Stimulated activated CD4-positive, alpha-beta T cell treated with anti-CD3 and anti-CD28 coated beads, Interleukin-1b, Interleukin-23, amount 100 ng/mL, for 24 hours (primary cell): ENCODE data around the gene DAB2IP.
"Not testable (repeated sequence)": the region's sequence is repeated elsewhere in the genome, so short reads cannot be mapped to it uniquely, and the experiment has no call there.

ENCODE experiments used
- DNase-seq, 4 experiments: peaks; one replicate each; pipeline ENCODE4 v3.0.0-alpha.2; 2020; ENCODE audit warnings: low read depth in 4 of 4, low spot score in 1 of 4

DAB2IP gene

DNA sequence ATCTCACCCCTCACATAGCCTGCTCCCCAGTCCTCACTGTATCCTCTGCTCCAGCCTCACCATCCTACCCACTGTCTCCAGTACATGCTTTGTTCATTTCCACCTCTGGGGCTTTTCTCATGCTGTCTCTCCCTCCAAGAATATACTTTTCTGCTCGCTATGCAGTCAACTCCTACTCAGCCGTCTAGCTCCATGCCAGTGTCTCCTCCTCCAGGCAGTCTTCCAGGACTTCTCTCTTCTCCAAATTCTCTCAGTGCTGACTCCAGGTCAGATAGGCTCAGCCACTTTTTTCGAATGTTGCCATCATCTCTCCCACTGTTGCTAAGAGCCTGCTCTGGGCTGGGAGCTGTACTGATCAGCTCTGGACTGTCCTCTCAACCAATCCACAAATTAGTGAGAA is 8.0 kb upstream of the DAB2IP start:
- DNase-seq = no peak

DNA sequence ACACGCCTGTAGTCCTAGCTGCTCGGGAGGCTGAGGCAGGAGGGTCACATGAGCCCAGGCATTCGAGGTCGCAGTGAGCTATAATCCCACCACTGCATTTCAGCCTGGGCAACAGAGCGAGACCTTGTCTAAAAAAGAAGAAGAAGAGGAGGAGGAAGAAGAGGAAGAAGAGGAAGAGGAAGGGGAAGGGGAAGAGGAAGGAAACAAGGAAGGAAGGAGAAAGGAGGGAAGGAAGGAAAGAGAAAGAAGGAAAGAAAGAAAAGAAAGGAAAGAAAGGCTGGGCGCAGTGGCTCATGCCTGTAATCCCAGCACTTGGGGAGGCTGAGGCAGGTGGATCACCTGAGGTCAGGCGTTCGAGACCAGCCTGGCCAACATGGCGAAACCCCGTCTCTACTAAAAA is 7.4 kb upstream of the DAB2IP start:
- not testable (repeated sequence) for DNase-seq

DNA sequence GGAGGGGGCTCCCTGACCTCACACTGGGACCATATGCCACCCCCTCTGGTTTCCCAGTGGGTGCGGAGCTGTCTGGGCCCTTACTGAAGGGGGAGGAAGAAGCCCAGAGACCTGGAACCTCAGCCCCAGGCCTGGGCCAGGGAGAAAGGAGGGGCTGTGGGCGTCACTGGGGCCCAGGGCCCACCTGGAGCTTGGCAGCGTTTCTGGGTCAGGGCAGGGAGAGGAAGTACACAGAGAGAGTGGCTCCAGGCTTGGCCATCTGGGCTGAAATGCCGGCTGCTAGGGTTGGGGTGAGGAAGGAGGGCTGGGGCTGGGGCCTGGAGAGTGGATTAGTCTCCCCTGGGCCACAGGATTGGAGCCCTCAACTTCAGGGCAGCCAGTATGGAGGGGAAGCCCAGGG is 6.4 kb upstream of the DAB2IP start:
- no peak for DNase-seq

DNA sequence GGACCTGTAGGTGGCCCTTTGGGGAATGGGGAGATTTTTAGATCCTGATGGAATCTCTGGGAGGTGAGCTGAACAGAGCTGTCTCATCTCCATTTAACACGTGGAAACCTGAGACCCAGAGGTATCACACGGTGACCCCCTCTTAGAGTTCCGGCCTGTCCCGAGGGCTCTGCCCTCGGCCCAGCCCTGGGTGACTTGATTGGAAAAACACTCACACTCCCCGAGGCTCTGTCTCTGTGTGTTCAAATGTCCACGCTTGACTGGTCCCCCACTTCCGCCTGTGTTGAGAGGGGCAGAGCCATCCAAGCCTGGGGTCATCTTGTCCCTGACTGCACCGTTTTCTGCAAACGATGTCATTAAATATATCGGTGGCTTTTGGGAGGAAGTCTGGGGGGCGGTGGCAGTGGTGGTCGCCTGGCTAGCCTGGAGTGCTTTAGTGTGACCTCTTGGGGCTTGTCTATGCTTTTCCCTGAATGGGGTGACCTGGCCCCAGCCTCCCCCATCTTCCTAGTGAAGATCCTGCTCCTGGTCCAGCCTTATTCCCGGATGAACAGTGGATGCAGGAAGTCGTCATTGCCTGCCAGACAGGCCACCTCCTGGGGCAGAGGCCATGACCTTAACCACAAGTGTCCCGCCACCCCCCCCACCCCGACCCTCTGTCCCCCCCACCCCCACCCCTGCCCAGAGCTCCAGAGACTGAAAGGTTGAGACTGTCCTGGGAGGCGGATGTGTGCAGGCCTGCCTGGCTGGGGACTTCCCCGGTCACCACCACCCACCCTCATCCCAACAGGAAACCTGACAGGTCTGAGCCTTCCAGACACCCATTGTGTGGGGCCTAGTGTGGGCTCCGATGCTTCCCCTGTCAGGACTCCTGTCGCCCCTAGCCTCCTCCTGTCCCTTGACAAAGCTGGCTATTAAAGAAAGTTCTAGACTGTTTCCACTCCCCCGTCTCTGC is 5.3 kb upstream of the DAB2IP start:
- no peak for DNase-seq

DNA sequence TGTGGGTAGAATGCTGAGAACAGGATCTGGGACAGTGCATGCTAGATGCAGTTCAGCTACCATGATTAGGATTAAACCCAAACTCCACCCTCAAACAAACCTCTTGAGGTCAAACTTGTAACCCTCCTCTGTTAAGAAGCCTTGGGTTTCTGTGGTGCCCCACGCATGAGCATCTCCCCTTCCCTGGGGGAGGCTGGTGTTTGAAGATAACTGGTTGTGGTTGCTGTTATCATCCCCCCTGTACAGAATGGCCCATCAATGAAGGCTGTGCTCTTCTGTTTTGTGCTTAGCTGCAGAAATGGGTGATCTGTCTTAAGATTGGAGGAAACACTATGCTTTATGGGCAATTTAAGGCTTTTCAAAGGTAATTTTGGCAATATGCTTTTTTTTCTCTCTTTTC is 4.4 kb upstream of the DAB2IP start:
- DNase-seq = no peak

DNA sequence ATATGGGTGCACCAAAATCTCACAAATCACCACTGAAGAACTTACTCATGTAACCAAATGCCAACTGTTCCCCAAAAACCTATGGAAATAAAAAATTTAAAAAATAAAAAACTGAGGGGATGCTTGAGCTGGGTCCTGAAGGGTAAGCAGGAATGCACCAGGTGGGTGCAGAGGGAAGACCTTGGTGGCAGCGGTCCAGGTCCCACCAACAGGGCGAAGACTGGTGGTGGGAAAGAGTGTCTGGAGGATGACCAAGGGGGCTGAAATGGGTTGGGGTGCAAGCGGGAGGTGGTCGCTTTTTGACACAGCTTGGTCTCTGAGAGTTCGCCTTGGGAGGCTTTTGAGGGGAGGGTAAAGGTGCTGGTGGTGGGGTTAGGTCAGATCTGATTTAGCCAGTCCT is 3.3 kb upstream of the DAB2IP start:
- DNase-seq = no peak

DNA sequence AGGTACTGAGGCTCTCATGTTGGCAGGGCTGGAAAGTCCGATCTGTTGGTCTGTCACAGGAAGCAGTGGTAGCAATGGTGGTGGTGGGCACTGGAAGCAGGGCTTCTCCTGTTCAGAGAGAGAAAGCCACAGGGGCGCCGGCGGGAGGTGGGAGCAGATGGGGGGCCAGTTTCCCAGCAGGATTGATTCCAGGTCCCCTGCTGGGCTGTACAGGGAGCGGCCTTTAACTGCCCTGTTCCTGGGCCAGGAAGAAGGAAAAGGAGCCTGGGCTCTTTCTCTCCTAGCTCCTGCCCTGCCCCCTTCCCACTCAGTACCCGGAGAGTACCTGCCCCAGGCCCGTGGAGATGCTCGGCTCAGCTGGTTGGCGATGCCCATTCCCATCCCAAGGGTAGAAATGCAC is 2.6 kb upstream of the DAB2IP start:
- no peak for DNase-seq

DNA sequence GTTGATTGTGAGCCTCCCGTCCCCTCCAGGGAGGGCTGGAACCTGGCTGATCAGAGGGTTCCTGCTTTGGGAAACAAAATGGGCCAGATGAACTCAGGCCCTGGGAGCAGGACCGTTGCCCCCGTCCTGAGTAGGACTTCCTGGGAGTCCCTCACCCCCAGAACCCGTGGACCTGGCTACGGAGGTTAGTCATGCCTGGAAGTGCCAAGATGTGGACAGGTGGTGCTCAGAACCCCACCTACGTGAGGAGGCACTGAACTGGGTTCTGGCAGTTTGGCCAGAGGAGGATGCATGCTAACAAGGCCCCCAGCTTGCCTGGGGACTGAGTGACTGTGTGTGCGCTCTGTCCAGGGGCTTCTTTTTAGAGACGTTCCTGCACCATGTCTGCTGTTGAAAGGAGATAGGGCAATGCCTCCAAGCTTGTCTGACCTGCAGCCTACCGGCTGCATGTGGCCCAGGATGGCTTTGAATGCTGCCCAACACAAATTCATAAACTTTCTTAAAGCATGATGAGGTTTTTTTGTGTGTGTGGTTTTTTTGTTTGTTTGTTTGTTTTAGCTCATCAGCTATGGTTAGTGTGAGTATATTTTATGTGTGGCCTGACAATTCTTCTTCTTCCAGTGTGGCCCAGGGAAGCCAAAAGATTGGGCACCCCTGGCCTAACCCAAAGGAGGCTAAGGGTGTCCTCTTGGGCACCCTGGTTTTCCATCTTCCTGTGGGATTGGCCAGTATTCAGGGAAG is 1.8 kb upstream of the DAB2IP start:
- DNase-seq = no peak

DNA sequence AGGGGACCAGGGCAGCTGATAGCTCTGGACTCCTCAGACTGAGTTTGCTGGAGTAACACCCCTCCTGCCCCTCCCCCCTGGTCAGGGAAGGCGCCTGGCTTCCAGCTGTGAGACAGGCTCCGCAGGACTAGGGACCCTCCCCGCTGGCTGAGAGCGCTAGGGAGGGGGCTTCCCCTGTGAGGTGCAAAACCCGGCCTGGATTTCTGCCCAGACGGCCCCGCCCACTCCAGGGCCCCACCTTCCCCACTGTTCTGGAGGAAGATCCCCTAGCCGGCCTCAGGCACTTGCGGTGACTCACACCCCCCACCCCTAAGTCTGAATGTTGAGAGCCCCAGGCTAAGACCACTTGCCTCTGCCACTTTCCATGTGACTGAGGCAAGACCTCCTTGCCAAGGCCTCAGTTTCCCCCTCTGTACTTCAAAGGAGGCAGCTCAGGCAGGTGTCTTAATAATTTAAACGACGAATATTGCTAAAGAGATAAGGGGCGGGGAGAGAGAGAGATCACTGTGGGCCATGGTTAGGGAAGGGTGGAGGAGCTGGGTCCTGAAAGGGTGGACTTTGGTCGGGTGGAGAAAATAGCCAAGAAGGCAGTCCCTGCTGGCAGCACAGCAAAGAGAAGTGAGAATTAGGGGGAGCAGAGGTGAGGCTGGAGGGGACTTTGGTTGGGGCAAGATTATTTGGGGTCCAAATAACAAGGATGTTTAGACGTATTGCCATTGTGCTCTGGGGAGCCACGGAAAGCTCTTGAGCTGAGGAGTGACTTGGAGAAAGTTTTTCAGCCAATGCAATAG is 1.0 kb upstream of the DAB2IP start:
- peak in 1 of 4 experiments; percentile 24 for DNase-seq

DNA sequence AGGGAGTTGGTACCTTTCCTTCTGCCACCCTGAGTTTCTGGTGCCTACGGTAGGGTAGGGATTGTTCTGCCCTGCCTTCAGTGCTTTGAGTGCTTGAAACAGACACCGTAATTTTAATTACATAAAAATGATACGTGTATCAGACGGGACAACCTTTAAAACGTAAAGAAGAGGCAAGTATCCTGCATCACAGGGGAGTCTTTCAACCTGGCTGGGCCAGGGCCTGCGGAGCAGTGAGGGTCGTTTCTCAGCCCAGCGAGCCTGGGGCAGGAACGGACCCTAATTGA is 483 bp upstream of the DAB2IP start:
- DNase-seq = no peak

DNA sequence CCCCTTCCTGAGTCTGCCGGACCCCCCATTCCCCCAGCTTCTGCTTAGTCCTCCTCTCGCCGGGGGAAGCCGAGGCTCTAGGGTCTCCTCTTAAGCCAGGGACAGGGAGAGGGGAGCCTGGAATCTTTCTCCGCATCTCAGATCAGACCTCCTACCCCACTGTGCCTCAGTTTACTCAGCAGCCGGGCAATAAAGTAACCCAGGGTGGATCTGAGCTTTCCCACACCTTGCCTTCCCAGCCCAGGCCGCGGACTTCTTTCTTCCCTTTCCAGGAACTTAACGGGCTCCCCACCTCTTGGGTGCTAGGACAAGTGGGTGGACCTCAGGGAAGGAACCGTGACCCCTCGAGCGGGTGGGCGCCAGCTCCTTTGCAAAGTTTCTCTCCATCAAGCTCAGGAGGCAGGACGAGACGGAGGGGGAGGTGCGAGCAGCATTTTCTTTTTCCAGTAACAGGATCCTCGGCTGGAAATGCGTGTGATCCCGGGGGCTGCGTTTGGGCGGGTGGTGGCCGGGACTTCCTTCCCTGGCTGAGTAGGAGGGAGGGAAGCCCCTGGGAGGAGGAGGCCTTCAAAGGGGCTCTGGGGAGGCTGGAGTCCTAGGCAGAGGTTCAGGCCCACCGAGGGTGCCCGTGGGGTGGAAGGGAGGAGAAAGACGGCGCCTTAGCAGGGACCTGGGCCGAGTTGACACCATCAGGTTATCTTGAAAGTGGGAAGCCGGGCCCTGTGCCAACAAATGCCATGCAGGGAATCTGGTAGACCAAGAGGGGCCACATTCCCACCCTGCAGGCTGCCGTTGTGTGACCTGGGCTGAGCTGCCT is 795 bp downstream of the DAB2IP start:
- DNase-seq = no peak

DNA sequence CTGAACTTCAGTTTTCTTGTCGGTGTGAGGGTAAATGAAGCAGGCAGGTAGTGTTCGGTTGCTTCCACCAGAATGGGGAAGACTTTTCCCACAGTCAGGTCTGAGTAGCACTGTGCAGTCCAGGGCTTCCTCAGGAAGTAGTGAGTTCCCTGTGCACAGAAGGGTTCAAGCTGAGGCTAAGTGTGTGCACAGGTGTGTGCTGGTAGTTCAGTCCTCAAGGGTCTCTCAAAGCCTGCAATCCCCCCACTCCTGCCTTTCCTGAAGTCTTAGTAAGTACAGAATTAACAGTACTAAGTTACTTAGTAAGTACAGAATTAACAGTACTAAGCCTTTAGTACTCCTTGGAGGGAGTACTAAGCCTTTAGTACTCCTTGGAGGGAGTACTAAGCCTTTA is 1.4 kb downstream of the DAB2IP start:
- DNase-seq = no peak

DNA sequence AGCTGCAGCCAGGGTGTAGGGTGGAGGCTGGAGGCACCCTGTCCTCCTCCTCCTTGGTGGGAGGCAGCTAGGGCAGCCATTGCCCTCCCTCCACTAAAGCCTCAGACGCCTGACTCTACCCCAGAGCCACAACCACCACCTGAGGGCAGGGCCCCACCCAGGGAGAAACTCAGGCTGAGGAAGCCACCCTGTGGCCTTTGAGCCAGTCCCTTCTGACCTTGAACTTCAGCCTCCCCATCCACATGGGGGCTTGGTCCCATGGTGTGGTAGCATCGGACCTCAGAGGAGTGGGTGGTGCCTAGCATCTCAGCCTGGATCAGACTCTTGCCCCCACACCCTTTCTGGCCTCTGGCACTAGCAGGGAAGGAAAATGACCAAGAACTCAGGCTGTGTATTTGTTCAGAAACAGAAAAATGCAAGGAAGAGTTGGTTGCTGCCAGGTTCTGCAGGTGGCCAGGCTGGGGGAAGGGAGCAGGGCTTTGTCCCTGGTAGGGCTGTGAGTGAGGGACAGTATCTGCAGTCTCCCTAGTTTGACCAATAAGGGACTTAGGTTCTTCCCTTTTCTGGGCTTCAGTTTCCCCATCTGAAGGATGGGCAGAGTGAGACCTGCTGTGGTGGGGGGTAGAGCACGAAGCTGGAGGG is 3.2 kb downstream of the DAB2IP start:
- no peak for DNase-seq

DNA sequence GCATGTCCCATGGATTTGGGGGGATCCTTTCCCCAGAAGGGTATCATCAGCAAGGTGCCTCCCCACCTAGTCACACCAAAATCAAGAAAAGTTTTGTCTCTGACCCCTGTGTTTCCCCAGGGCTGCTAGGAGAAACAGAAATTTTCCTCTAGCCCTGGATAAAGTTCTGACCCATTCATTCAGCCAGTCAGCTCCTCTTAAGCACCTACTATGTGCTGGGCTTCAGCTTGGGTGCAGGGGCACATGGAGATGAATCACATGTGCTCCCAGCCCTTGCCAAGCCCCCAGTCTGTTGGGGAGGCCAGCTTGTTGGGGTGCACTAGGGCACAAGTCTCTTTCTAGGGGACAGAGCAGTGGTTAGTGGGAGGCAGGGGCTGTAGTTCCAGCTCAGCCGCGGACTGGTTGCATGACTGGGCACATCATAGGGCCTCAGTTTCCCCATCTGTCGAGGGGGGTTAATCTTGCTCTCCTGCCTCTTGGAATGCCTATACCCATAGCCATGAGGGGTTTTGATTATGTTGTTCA is 3.9 kb downstream of the DAB2IP start:
- DNase-seq = no peak

DNA sequence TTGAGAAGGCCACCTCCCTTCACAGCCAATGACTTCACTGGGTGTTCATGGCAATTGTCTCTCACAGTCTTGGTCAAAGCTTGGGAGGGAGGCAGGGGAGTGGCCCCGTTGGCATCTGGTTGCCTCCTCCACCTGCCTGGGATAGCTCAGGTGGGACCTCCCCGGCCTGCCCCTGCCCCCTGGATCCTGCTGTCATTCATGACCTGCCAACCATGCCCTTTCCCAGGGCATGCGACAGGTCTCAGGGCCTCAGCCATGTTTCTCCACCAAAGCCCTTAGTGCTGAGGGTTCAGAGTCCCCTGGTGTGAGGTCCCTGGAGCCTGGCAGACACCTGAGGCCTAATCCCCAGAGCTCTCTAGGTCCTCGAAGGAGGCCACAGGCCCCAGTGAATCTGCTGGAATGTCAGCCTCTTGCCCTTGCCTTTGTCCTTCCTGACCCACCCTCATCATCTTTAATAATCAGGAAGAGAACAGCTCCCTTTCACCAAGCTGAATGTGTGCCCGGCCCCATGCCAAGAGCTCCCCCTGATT is 5.6 kb downstream of the DAB2IP start:
- DNase-seq = no peak

DNA sequence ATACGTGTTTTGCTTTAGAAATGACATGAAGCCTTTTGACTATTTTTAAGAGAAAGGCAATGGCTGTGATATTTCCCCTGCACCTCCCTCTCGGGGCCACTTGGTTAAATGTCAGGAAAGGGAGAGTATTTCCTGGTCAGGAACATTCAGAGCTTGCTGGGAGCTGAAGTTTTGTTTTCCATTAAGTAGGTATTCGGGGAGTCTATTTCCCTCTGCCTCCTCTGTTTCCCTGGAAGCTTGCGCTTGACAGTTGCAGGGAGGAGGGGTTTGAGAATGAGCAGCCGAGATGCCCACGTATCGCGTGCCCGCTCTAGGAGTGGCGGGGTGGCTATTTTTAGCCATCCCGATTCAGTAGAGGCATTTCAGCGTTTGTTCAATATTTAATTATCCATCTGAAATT is 6.7 kb downstream of the DAB2IP start:
- no peak for DNase-seq

DNA sequence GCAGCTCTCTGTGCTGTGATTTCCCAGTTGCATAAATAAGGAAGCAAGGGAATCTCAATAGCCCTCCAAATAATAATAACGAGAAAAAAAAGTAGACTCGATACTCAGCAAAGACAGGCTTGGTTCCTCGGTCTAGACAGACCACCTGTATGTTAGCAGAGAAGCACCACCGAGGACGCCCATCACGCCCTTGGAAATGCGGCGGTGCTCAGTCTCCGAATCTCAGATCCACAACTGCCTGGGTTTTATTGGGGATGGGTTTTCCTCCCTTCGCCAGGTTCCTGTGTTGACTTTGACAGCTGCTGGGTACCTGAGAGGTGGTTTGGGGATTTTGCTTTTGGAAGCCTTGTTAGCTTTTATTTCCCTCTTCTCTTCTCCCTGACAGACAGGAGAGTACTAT is 7.2 kb downstream of the DAB2IP start:
- no peak for DNase-seq

DNA sequence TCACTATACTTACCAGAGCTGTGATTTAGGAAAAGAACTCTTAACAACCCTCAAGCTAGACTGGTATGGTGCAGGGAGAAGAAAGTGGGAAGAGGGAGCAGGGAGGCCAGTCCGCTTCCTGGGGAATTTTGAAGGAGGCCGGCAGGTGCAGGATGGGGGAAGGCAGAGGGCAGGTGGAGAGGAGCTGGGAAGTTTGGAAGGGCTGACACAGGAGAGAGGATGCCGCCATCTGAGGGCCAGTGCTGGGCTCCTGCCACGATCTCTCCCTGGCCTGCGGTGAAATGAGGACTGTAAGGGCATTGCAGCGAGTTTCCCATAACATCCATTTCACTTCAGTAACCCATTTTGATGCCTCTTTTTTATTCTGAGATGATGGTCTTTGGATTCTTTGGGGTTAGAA is 8.9 kb downstream of the DAB2IP start:
- DNase-seq = no peak

DNA sequence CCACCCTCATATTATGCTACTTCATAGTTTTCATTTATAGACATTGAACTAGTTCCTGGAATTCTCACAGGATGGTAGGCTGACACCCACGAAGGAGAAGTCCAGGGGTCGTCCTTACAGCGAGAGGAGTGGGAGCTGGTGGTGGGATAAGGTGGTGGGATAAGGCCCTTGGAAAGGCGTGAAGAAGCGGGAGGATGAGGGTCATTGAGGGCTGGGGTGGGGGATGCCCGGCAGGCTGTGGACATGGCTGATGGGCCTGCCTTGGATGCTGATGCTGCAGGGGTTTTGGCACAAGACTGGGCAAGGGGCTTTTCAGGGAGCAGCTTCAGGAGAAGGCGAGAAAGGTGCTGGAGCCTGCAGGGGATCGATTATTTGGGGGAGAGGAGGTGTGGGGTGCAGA is 9.4 kb downstream of the DAB2IP start:
- no peak for DNase-seq

DNA sequence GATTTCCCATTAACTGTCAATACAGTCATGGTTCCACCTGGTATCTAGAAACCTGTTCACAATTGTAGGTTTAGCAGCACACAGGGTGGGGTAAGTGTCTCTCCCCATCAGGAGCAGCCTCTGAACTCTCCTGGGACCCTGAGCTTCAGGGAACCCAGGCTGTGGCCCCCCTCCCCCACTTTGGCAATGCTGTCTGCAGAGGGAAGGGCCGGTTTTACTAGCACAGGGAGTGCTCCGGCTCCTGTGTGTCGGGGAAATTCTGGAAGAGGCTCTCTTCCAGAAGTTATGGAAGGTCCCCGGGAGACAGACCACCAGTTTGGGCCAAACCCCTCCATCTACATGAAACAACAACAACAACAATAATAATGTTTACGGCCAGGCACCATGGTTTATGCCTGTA is 9.9 kb downstream of the DAB2IP start:
- no peak for DNase-seq
